Endothelial cell of umbilical vein (primary cell): ENCODE results near the gene VWC2. TPM values are rescaled to one million over a fixed set of nuclear protein-coding genes. Genes with fewer than 3 reads are reported as not detected.

Experiments
- BruUV-seq: library from RNA; stranded (reverse); fragments of 400-500 nt; replicated peaks from 2 replicates; lab custom pipeline; 2021; lab: Mats Ljungman, UMichigan
- CTCF ChIA-PET: fragments of 300-600, 350-600 bp; sonication (Branson Sonifier 250); formaldehyde crosslinking; loops from one replicate; lab custom pipeline; 2021; ENCODE audit warnings: antibody characterized with exemption, inconsistent platforms; lab: Charles Lee
- POLR2A ChIA-PET: fragments of 300-600, 350-600 bp; sonication (Branson Sonifier 250); formaldehyde crosslinking; loops from one replicate; lab custom pipeline; 2021; ENCODE audit warnings: antibody characterized with exemption, inconsistent platforms; lab: Charles Lee
- DNase-seq: peaks from one replicate; pipeline ENCODE4 v3.0.0-alpha.2; 2011; ENCODE audit warnings: low read depth, low spot score
- FAIRE-seq: peaks from 2 replicates; lab custom pipeline; 2011; peaks lifted over from hg19 to GRCh38; lab: Jason Lieb, UNC
- H2AFZ ChIP-seq: 2 replicates; pipeline ENCODE4 v1.6.0; 2012; ENCODE audit warnings: low read depth, low read length, control low read depth, inconsistent platforms
- H3K27ac ChIP-seq: 2 replicates; pipeline ENCODE4 v1.5.1; 2011; ENCODE audit warnings: low read depth, mild to moderate bottlenecking, control low read depth, low read length, moderate library complexity; ENCODE audit not compliant: insufficient read depth
- H3K27me3 ChIP-seq, 2 experiments: 2 replicates each; pipeline versions ENCODE4 v1.6.0 to v1.6.1; 2011; ENCODE audit warnings: low read length in 2 of 2, mixed read lengths in 1 of 2; ENCODE audit not compliant: control insufficient read depth in 2 of 2, insufficient read depth in 2 of 2
- H3K36me3 ChIP-seq, 2 experiments: 2 replicates in 1 of 2; 3 replicates in 1 of 2; pipeline ENCODE4 v1.5.1; 2011; ENCODE audit warnings: low read length in 2 of 2, mild to moderate bottlenecking in 1 of 2, moderate library complexity in 1 of 2; ENCODE audit not compliant: control insufficient read depth in 2 of 2, insufficient read depth in 2 of 2; ENCODE audit errors: extremely low read depth in 1 of 2
- H3K4me1 ChIP-seq: 3 replicates; pipeline ENCODE4 v1.5.1; 2011; ENCODE audit warnings: mild to moderate bottlenecking, low read length; ENCODE audit not compliant: control insufficient read depth, insufficient read depth; ENCODE audit errors: extremely low read depth
- H3K4me2 ChIP-seq: 2 replicates; pipeline ENCODE4 v1.6.1; 2011; ENCODE audit warnings: low read length, control low read depth, mixed read lengths; ENCODE audit not compliant: insufficient read depth
- H3K4me3 ChIP-seq, 3 experiments: fragments of 200-600 bp in 1 of 3; sonication (generic), shearing (Covaris generic) in 1 of 3; replicated peaks in 1 of 3; 2 replicates each; pipeline ENCODE4 v1.5.1; 2011 to 2016; ENCODE audit warnings: control low read depth in 3 of 3, low read length in 3 of 3, mild to moderate bottlenecking in 2 of 3, inconsistent platforms in 1 of 3, low read depth in 1 of 3, moderate library complexity in 1 of 3; ENCODE audit not compliant: insufficient read depth in 1 of 3
- H3K79me2 ChIP-seq: 2 replicates; pipeline ENCODE4 v1.6.0; 2012; ENCODE audit warnings: low read length, inconsistent platforms; ENCODE audit not compliant: control insufficient read depth, insufficient read depth
- H3K9ac ChIP-seq: replicated peaks from 2 replicates; pipeline ENCODE3; 2011; ENCODE audit warnings: low read length, control low read depth; ENCODE audit not compliant: insufficient read depth; ENCODE audit errors: extremely low read depth
- H3K9me1 ChIP-seq: replicated peaks from 3 replicates; pipeline ENCODE4 v1.6.0; 2011; ENCODE audit warnings: mild to moderate bottlenecking, low read length; ENCODE audit not compliant: control insufficient read depth, insufficient read depth; ENCODE audit errors: extremely low read depth
- H3K9me3 ChIP-seq: replicated peaks from 2 replicates; pipeline ENCODE4 v1.5.1; 2012; ENCODE audit warnings: low read length, inconsistent platforms; ENCODE audit not compliant: control insufficient read depth, insufficient read depth
- H4K20me1 ChIP-seq: replicated peaks from 2 replicates; pipeline ENCODE3; 2011; ENCODE audit warnings: mild to moderate bottlenecking, low read length; ENCODE audit not compliant: control insufficient read depth, insufficient read depth; ENCODE audit errors: extremely low read depth
- EZH2 ChIP-seq: IDR thresholded peaks from 2 replicates; pipeline ENCODE4 v1.6.1; 2012; ENCODE audit warnings: borderline replicate concordance, low read depth, mild to moderate bottlenecking, moderate library complexity, low read length, inconsistent platforms; ENCODE audit not compliant: severe bottlenecking
- FOS ChIP-seq: IDR thresholded peaks from 2 replicates; pipeline ENCODE4 v1.6.1; 2011; ENCODE audit warnings: mild to moderate bottlenecking, low read length, moderate library complexity, borderline replicate concordance; ENCODE audit not compliant: insufficient read depth
- GATA2 ChIP-seq: IDR thresholded peaks from 2 replicates; pipeline ENCODE4 v1.7.0; 2011; ENCODE audit warnings: low read depth, mild to moderate bottlenecking, moderate library complexity, mixed read lengths, low read length; ENCODE audit not compliant: insufficient read length, insufficient read depth
- JUN ChIP-seq: IDR thresholded peaks from 2 replicates; pipeline ENCODE4 v1.6.1; 2011; ENCODE audit warnings: borderline replicate concordance, low read depth; ENCODE audit not compliant: insufficient read length, insufficient read depth
- MAX ChIP-seq: IDR thresholded peaks from 2 replicates; pipeline ENCODE4 v1.6.1; 2011; ENCODE audit not compliant: insufficient read depth, insufficient read length
- MYC ChIP-seq: IDR thresholded peaks from one replicate; pipeline ENCODE4 v1.6.1; 2011; ENCODE audit warnings: mild to moderate bottlenecking, low read depth, low read length
- POLR2A ChIP-seq: IDR thresholded peaks from 2 replicates; pipeline ENCODE4 v1.6.1; 2012; ENCODE audit warnings: low read depth, mild to moderate bottlenecking, control low read depth, low read length
- POLR2AphosphoS5 ChIP-seq: IDR thresholded peaks from 2 replicates; pipeline ENCODE4 v1.6.1; 2012; ENCODE audit warnings: low read depth, mild to moderate bottlenecking, control low read depth, low read length, moderate library complexity; ENCODE audit not compliant: insufficient read depth
- dilution Hi-C: fragments of 300-500 bp; cut with MboI; formaldehyde crosslinking; loops from one replicate; pipeline ENCODE4 v1.15.0; 2019; ENCODE audit warnings: low sequenced_read_pairs; ENCODE audit not compliant: extremely low pct_ligation_motif_present
- intact Hi-C: fragments of 100-400 bp; cut with micrococcal nuclease; formaldehyde crosslinking; loops from one replicate; pipeline ENCODE4 v1.10.0; 2022
- polyA plus RNA-seq, 4 experiments: library from polyadenylated mRNA; depleted of rRNA in 3 of 4; stranded (reverse) in 3 of 4; unstranded in 1 of 4; fragments of >200 nt; gene quantifications; 2 replicates each; pipeline versions ENCODE4 v1.2.1 to v1.2.3, GENCODE V29; 2011 to 2012; ENCODE audit warnings: missing spikeins in 1 of 4
- total RNA-seq: library from RNA; stranded (reverse); gene quantifications from 2 replicates; pipeline ENCODE4 v1.2.3, GENCODE V29; 2021
- TF ChIP-seq, protein P1 (sequence below), 2 donors: IDR thresholded peaks; 1 replicate in 1 of 2; 2 replicates in 1 of 2; pipeline ENCODE4 v1.5.1; 2011; ENCODE audit warnings: low read length in 2 of 2, mild to moderate bottlenecking in 2 of 2, moderate library complexity in 2 of 2, control low read depth in 1 of 2, inconsistent platforms in 1 of 2, low read depth in 1 of 2; ENCODE audit not compliant: insufficient read depth in 1 of 2; ENCODE audit errors: extremely low read depth in 1 of 2

VWC2 gene
- total and polyA plus RNA-seq, 2 donors (not counting 3 experiments of a cell fraction or from before 2014, with no cell fraction given), result not detected

DNA sequence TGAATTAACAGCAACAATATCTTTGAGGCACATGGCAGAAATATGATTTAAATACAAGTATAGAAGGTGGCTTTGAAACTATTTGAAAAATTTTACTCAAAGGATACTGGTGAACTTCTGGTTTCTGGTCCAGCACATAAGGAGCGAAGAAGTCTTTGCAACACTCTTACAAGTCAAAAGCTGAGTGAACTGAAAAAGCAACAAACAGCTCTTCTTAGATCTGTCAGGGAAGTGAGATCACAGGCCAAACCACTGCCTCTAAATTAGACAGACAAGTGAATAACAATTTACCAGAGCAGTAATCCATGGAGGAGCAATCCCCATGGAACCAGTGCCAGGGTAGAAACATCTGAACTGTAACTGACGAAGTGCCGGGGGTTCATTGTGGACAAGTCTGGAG, 9.6 kb upstream of the VWC2 start:
- no peak overlapping the region for H3K9ac ChIP-seq
- dilution Hi-C loops (no loop called here), intact Hi-C loops (no loop called here)
- H3K4me2 ChIP-seq, result no peak overlapping the region
- TF ChIP-seq, protein P1, sequence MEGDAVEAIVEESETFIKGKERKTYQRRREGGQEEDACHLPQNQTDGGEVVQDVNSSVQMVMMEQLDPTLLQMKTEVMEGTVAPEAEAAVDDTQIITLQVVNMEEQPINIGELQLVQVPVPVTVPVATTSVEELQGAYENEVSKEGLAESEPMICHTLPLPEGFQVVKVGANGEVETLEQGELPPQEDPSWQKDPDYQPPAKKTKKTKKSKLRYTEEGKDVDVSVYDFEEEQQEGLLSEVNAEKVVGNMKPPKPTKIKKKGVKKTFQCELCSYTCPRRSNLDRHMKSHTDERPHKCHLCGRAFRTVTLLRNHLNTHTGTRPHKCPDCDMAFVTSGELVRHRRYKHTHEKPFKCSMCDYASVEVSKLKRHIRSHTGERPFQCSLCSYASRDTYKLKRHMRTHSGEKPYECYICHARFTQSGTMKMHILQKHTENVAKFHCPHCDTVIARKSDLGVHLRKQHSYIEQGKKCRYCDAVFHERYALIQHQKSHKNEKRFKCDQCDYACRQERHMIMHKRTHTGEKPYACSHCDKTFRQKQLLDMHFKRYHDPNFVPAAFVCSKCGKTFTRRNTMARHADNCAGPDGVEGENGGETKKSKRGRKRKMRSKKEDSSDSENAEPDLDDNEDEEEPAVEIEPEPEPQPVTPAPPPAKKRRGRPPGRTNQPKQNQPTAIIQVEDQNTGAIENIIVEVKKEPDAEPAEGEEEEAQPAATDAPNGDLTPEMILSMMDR (IDR thresholded peaks at IDR 0.05; ENCODE audit: extremely low read depth in 1 of 2, insufficient read depth in 1 of 2, low read depth in 1 of 2, low read length in 2 of 2), result no peak
- TF ChIP-seq MAX (no peak), JUN (no peak), MYC (no peak), EZH2 (no peak), FOS (no peak), POLR2A (no peak), POLR2AphosphoS5 (no peak), GATA2 (no peak)
- H3K79me2 ChIP-seq, result no peaks in the 10 kb centered on the region
- H3K27me3 ChIP-seq, result no peaks in the 10 kb centered on the region
- ChIA-PET CTCF (no interaction called here), POLR2A (no interaction called here)
- no peak overlapping the region for H2AFZ ChIP-seq
- H3K9me1 ChIP-seq, result no peaks in the 10 kb centered on the region
- no peaks in the 10 kb centered on the region for H4K20me1 ChIP-seq
- no peak overlapping the region for H3K27ac ChIP-seq
- no TSS peak for BruUV-seq
- no peaks in the 10 kb centered on the region for H3K4me1 ChIP-seq
- H3K4me3 ChIP-seq, result no peak overlapping the region
- no peaks in the 10 kb centered on the region for H3K9me3 ChIP-seq
- no peak for DNase-seq
- FAIRE-seq, result no peak
- no peaks in the 10 kb centered on the region for H3K36me3 ChIP-seq
